Measurements from ENCODE around the gene KRT4.

KRT4 gene

DNA sequence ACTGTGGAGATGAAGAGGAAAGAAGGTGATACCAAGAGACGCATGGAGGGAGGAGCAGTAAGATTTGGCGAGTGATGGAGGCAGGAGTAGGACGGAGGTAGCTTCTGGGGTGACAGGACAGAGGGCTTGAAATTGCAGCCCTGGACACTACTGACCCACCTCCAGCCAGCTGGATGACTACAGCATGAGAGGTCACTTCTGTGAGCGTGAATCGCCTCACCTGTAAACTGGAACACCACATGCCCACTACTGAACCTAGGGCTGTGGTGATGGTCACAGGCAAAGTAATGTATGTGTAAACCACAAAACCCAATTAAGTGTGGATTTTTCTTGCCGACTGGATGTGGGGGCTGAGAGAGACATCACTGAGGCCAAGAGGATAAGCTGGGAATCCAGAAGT is 6.6 kb upstream of the KRT4 start:
- Histone ChIP-seq H3K4me1 (ENCODE audit: control extremely low read depth in 1 of 4, control insufficient read depth in 4 of 4, insufficient read depth in 4 of 4, low read length in 3 of 4) (no peaks in the 10 kb centered on the region), H3K27ac (ENCODE audit: insufficient read depth in 1 of 2, low read depth in 1 of 2, low read length in 2 of 2, poor library complexity in 1 of 2, severe bottlenecking in 2 of 2) (no peak overlapping the region), H3K27me3 (replicated peaks in 2 of 5; ENCODE audit: control insufficient read depth in 4 of 5, insufficient read depth in 5 of 5, low read length in 4 of 5) (peaks cover 0 to 7% (median 6%) of the 10 kb centered on the region in 5 experiments), H3K9me3 (ENCODE audit: control extremely low read depth in 1 of 5, control insufficient read depth in 4 of 5, insufficient read depth in 2 of 5, low read depth in 1 of 5, low read length in 4 of 5) (no peaks in the 10 kb centered on the region), H3K4me3 (ENCODE audit: control insufficient read depth in 1 of 7, extremely low read depth in 1 of 7, insufficient read depth in 4 of 7, low read depth in 2 of 7, low read length in 6 of 7) (no peak overlapping the region), H3K36me3 (ENCODE audit: control insufficient read depth in 4 of 4, insufficient read depth in 4 of 4, low read length in 3 of 4) (no peaks in the 10 kb centered on the region)
- 95% methylated on average over 3 of the region's 6 CpGs for WGBS (ENCODE audit: insufficient coverage)
- no peak for DNase-seq
- POLR2A ChIA-PET, result no interaction called here
- CTCF ChIA-PET, result interaction anchor here (1.0 to 1.2 kb wide), 2 partner anchors 42 to 239 kb away, joined by 3 read pairs; no protein-coding TSS in a partner anchor

DNA sequence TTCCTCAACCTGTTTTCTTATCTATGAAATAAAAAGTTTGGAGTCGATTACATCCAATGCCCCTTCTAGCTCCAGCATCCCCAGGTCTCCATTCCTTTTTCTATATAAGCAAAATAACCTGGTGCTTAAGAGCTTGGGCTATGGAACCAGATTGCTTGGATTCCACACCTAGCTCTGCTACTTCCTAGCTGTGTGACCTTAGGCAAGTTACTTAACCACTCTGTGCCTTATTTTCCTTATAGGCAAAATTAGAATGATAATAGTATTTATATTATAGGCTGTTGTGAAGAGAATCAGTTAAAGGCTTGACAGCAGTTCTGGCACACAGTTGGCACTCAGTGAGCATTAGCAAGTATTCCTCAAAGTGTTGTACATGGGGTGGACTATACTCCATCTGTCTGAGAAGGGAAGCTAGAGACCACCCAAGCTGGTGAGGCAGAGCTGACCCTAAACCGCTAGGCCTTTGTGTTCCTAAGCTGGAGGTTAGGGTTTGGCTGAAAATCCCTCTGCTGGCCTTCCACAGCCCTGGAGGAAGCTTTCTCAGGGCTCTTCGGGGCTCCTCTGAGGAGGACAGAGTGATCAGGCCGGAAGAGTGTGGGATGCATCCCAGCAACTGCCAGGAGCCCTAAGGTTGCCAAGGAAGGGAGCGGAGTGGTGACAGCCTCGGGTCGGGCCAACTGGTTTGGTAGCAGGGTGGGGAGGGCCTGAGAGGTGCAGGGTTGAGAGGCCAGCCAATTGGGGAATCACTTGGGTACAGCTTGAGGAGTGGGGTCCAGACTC is 6.0 kb upstream of the KRT4 start:
- 88% methylated on average over 7 of the region's 7 CpGs for WGBS (ENCODE audit: insufficient coverage)
- H3K9me3 ChIP-seq (ENCODE audit: control extremely low read depth in 1 of 5, control insufficient read depth in 4 of 5, insufficient read depth in 2 of 5, low read depth in 1 of 5, low read length in 4 of 5), result no peaks in the 10 kb centered on the region
- H3K36me3 ChIP-seq (ENCODE audit: control insufficient read depth in 4 of 4, insufficient read depth in 4 of 4, low read length in 3 of 4), result no peaks in the 10 kb centered on the region
- peaks cover 0 to 7% (median 6%) of the 10 kb centered on the region in 5 experiments for H3K27me3 ChIP-seq (replicated peaks in 2 of 5; ENCODE audit: control insufficient read depth in 4 of 5, insufficient read depth in 5 of 5, low read length in 4 of 5)
- POLR2A ChIA-PET, result no interaction called here
- H3K4me3 ChIP-seq (ENCODE audit: control insufficient read depth in 1 of 7, extremely low read depth in 1 of 7, insufficient read depth in 4 of 7, low read depth in 2 of 7, low read length in 6 of 7), result no peak overlapping the region
- H3K4me1 ChIP-seq (ENCODE audit: control extremely low read depth in 1 of 4, control insufficient read depth in 4 of 4, insufficient read depth in 4 of 4, low read length in 3 of 4), result no peaks in the 10 kb centered on the region
- no peak for DNase-seq
- CTCF ChIA-PET, result interaction anchor here (1.0 to 1.2 kb wide), 3 partner anchors 18 to 239 kb away, joined by 3 read pairs; no protein-coding TSS in a partner anchor
- no peak overlapping the region for H3K27ac ChIP-seq (ENCODE audit: insufficient read depth in 1 of 2, low read depth in 1 of 2, low read length in 2 of 2, poor library complexity in 1 of 2, severe bottlenecking in 2 of 2)

DNA sequence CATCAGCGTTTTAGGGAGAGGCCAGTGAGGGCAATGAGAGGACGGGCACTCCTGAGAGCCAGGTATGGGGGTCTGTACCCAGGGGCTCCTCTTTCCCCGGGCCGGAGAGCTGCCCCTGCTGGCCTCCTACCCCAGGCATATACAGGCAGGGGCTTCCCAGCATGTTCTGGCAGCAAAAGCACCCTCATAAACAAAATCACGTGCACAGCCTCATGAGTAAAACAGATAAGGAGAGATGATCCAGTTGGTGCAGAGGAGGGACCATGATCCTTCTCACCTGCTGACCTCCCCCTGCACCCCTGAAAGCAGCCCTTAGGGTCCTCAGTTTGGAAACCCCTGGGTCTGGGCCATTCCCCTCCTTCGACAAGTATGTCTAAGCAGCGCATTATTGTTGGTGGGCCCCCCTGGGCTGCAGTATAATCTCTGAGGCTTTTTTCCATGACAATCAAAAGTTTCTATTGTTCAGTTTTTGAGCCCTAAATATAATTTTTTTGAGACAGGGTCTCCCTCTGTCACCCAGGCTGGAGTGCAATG is 5.0 kb upstream of the KRT4 start:
- ChIA-PET CTCF (interaction anchor here (0.7 to 1.1 kb wide), 2 partner anchors 19 to 235 kb away, joined by 3 read pairs; no protein-coding TSS in a partner anchor), POLR2A (no interaction called here)
- WGBS (ENCODE audit: insufficient coverage), result 89% methylated on average over 7 of the region's 7 CpGs

DNA sequence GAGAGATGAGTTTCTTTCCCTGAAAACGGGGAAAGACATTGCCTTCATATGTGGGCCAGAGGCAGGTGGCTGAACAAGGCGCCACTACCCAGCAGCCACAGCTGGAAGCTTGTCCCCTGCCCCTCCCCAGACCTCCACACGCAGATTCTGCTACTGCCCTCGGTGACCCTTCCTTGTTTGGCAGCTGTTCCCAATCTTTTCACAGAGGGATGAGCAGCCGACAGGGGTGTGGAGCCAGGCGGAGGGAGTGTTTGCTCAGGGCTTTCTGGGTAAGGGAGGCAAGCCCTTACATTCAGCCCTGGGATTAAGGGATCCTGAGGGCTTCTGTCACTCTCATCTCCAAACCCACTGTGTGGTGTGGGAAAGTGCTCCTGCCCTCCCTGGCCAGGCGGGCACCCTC is 4.5 kb upstream of the KRT4 start:
- Histone ChIP-seq H3K27me3 (replicated peaks in 2 of 5; ENCODE audit: control insufficient read depth in 4 of 5, insufficient read depth in 5 of 5, low read length in 4 of 5) (peaks cover 0 to 7% (median 6%) of the 10 kb centered on the region in 5 experiments), H3K27ac (ENCODE audit: insufficient read depth in 1 of 2, low read depth in 1 of 2, low read length in 2 of 2, poor library complexity in 1 of 2, severe bottlenecking in 2 of 2) (no peak overlapping the region), H3K36me3 (ENCODE audit: control insufficient read depth in 4 of 4, insufficient read depth in 4 of 4, low read length in 3 of 4) (no peaks in the 10 kb centered on the region), H3K4me1 (ENCODE audit: control extremely low read depth in 1 of 4, control insufficient read depth in 4 of 4, insufficient read depth in 4 of 4, low read length in 3 of 4) (no peaks in the 10 kb centered on the region), H3K9me3 (ENCODE audit: control extremely low read depth in 1 of 5, control insufficient read depth in 4 of 5, insufficient read depth in 2 of 5, low read depth in 1 of 5, low read length in 4 of 5) (no peaks in the 10 kb centered on the region), H3K4me3 (ENCODE audit: control insufficient read depth in 1 of 7, extremely low read depth in 1 of 7, insufficient read depth in 4 of 7, low read depth in 2 of 7, low read length in 6 of 7) (no peak overlapping the region)
- 79% methylated on average over 4 of the region's 7 CpGs for WGBS (ENCODE audit: insufficient coverage)
- DNase-seq, result no peak
- POLR2A ChIA-PET, result no interaction called here
- CTCF ChIA-PET, result no interaction called here

More for the DNA sequence above, 5.0 kb upstream of the KRT4 start:
- peaks cover 0 to 7% (median 6%) of the 10 kb centered on the region in 5 experiments for H3K27me3 ChIP-seq (replicated peaks in 2 of 5; ENCODE audit: control insufficient read depth in 4 of 5, insufficient read depth in 5 of 5, low read length in 4 of 5)
- H3K36me3 ChIP-seq (ENCODE audit: control insufficient read depth in 4 of 4, insufficient read depth in 4 of 4, low read length in 3 of 4), result no peaks in the 10 kb centered on the region
- H3K4me3 ChIP-seq (ENCODE audit: control insufficient read depth in 1 of 7, extremely low read depth in 1 of 7, insufficient read depth in 4 of 7, low read depth in 2 of 7, low read length in 6 of 7), result no peak overlapping the region
- H3K27ac ChIP-seq (ENCODE audit: insufficient read depth in 1 of 2, low read depth in 1 of 2, low read length in 2 of 2, poor library complexity in 1 of 2, severe bottlenecking in 2 of 2), result no peak overlapping the region
- H3K4me1 ChIP-seq (ENCODE audit: control extremely low read depth in 1 of 4, control insufficient read depth in 4 of 4, insufficient read depth in 4 of 4, low read length in 3 of 4), result no peaks in the 10 kb centered on the region
- no peaks in the 10 kb centered on the region for H3K9me3 ChIP-seq (ENCODE audit: control extremely low read depth in 1 of 5, control insufficient read depth in 4 of 5, insufficient read depth in 2 of 5, low read depth in 1 of 5, low read length in 4 of 5)
- DNase-seq, result no peak

DNA sequence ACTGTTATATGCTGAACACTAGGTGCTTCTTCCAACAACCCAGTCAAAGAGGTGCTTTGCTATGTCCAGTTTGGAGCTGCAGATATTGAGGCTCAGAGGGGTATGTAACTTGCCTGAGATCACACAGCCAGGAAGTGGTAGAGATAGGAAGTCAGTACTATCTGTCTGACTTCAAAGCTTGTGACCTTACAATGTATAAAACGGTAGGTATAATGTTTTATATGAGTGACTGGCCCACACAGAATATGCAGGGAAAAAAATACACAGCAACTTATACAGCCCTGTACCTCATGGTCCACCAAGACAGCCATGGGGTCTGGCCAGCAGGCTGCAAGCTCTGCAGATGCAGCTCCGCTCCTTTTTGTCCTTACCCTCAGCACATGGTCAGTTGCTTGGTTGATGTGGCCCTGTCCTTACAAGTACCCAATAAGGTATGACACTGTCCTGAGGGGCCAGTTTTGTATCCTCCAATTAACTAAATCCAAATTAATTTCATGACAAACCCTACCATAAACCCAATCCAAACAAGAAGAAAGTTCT is 3.9 kb upstream of the KRT4 start:
- ChIA-PET CTCF (interaction anchor here (0.9 kb wide), 1 partner anchor 10 kb away, joined by 3 read pairs; no protein-coding TSS in a partner anchor), POLR2A (no interaction called here)
- H3K4me1 ChIP-seq (ENCODE audit: control extremely low read depth in 1 of 4, control insufficient read depth in 4 of 4, insufficient read depth in 4 of 4, low read length in 3 of 4), result no peaks in the 10 kb centered on the region
- DNase-seq, result no peak
- peaks cover 0 to 7% (median 4%) of the 10 kb centered on the region in 5 experiments for H3K27me3 ChIP-seq (replicated peaks in 2 of 5; ENCODE audit: control insufficient read depth in 4 of 5, insufficient read depth in 5 of 5, low read length in 4 of 5)
- 100% methylated on average over 1 of the region's 2 CpGs for WGBS (ENCODE audit: insufficient coverage)
- no peaks in the 10 kb centered on the region for H3K9me3 ChIP-seq (ENCODE audit: control extremely low read depth in 1 of 5, control insufficient read depth in 4 of 5, insufficient read depth in 2 of 5, low read depth in 1 of 5, low read length in 4 of 5)
- H3K36me3 ChIP-seq (ENCODE audit: control insufficient read depth in 4 of 4, insufficient read depth in 4 of 4, low read length in 3 of 4), result no peaks in the 10 kb centered on the region
- no peak overlapping the region for H3K27ac ChIP-seq (ENCODE audit: insufficient read depth in 1 of 2, low read depth in 1 of 2, low read length in 2 of 2, poor library complexity in 1 of 2, severe bottlenecking in 2 of 2)
- H3K4me3 ChIP-seq (ENCODE audit: control insufficient read depth in 1 of 7, extremely low read depth in 1 of 7, insufficient read depth in 4 of 7, low read depth in 2 of 7, low read length in 6 of 7), result no peak overlapping the region

DNA sequence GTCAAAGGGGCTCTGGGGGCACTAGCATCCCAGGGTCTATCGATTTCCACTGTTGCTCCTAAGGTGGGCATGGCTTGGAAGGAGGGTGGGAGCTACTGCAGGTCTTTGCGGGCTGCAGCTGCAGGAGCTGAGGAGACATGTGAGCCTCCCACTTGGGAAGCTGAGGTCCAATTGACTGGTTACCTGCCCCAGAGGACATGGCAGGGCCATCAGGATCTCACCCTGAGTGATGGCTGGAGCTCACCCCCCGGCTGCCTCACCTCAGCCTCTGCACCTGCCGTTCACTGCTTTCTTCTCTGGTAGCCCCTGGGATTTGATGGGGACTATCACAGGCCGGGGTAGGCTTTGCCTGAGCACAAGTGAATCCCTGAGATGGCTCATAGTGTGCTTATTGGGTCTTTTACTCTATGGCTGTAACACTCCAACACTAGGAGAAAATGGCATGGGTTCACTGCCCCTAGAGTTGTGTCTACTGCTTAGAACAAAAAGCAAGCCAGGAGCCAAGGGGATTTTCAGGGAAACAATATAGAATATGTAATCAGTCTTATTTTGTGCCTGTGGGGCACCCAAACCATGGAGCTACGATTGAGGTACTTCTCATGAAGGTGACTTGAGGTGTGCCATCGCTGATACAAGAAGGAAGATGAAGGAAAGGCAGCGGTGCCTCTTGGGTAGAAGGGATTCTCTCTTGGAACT is 3.2 kb upstream of the KRT4 start:
- Histone ChIP-seq H3K27ac (ENCODE audit: insufficient read depth in 1 of 2, low read depth in 1 of 2, low read length in 2 of 2, poor library complexity in 1 of 2, severe bottlenecking in 2 of 2) (no peak overlapping the region), H3K4me1 (ENCODE audit: control extremely low read depth in 1 of 4, control insufficient read depth in 4 of 4, insufficient read depth in 4 of 4, low read length in 3 of 4) (no peaks in the 10 kb centered on the region), H3K9me3 (ENCODE audit: control extremely low read depth in 1 of 5, control insufficient read depth in 4 of 5, insufficient read depth in 2 of 5, low read depth in 1 of 5, low read length in 4 of 5) (no peaks in the 10 kb centered on the region), H3K4me3 (ENCODE audit: control insufficient read depth in 1 of 7, extremely low read depth in 1 of 7, insufficient read depth in 4 of 7, low read depth in 2 of 7, low read length in 6 of 7) (no peak overlapping the region), H3K27me3 (replicated peaks in 2 of 5; ENCODE audit: control insufficient read depth in 4 of 5, insufficient read depth in 5 of 5, low read length in 4 of 5) (peaks cover 0 to 6% (median 4%) of the 10 kb centered on the region in 5 experiments), H3K36me3 (ENCODE audit: control insufficient read depth in 4 of 4, insufficient read depth in 4 of 4, low read length in 3 of 4) (no peaks in the 10 kb centered on the region)
- ChIA-PET CTCF (interaction anchor here (0.9 kb wide), 1 partner anchor 10 kb away, joined by 3 read pairs; no protein-coding TSS in a partner anchor), POLR2A (interaction anchor here (0.6 kb wide), 1 partner anchor 142 kb away, joined by 4 read pairs; no protein-coding TSS in a partner anchor)
- no peak for DNase-seq
- WGBS (ENCODE audit: insufficient coverage), result 89% methylated on average over 5 of the region's 8 CpGs
